Activated effector memory CD4-positive, alpha-beta T cell treated with anti-CD3 and anti-CD28 coated beads, Interleukin-2, amount 50 U/mL, for 16 hours (primary cell): ENCODE measurements around the gene COX11.

ENCODE experiments used
- DNase-seq: peaks from one replicate; pipeline ENCODE4 v3.0.0-alpha.2; 2020

COX11 gene

DNA sequence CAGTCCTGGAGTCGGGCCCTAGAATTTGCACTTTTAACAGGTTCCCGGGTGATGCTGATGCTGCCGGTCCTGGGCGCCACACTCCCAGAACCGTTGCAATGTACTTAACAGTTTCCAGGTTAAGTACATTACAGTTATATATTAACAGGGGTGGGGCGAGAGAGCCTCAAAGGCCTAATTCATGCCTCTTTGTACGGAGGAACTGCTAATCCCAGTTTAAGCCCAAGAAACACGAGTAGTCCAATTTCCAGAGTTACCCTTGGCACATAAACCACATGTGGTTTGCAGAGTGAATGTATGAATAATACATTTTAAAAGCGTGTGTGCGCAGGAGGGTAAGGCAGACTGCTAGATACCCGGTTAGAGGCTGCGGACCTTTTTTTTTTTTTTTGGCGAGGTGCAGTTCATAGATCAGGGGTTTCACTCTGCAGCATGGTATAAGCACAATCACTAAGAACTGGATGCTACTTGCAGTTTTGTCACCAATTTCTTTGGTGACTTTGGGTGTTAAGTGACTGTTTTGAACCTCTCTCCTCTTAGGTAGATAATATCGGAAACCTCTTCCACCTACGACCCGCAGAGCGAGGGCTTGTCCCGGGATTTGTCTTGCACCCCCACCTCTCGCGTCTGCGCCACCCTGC lies 713 bp downstream of the COX11 start:
- no peak for DNase-seq

GRCh38 chr17:54956791-54957190 lies 11.7 kb downstream of the COX11 start:
- DNase-seq, result no peak

DNA sequence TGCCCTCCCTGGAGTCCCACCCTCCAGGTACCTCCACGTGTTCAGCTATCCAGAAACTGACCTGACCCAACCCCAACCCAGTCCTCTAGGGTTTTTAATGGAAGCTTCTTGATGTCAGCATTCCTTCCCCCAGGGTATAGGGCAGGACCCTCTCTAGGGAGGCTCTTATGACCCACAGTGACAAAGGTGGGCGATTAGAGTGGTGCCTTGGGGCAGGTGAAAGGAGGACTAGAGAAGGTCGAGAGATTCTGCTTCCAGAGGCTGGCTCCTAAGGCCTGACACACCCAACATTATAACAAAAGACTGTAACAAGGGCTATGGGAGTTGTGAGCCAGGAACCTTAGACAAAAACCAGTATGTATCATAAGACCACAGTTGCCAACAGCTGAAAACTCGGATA lies 17.2 kb downstream of the COX11 start:
- DNase-seq, result no peak

- no peak for DNase-seq
Observed at GRCh38 chr17:54950116-54950515, 18.3 kb downstream of the COX11 start.

DNA sequence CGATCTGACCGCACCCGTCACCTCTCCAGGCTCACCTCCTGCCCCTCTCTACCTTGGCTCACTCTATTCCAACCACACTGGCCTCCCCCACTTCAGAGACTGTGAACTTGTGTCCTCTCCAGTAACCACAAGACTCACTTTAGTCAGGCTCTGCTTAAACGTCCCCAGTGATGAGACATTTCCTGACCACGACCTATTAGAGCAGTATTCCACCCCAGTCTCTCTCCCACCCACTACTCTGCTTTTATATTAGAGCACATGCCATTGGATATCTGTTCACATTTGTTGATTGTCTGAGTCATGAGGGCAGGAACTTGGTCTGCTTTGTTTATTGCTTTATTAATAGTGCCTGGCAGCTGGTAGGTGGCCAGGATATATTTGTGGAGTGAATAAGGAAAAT lies 20.1 kb downstream of the COX11 start:
- no peak for DNase-seq

DNA sequence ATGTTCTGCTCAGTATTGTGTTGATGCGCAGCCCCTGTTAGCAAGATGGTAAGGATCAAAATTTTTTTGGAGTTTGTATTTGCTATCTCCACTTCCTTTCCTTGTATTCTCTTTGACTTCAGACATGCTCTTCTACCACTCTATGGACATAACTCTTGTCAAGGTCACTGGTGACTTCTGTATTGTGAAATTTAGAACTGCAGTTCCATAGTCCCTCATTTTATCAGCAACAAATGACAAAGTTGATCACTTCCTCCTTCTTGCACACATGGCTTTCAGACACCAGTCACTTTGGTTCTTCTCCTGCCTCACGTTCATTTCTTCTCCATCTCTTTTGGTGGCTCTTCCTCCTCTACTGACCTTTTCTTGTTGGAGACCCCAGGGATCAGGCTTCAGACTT lies 21.1 kb downstream of the COX11 start:
- DNase-seq, result no peak

GRCh38 chr17:54945671-54946070 lies 22.8 kb downstream of the COX11 start:
- DNase-seq, result no peak

DNA sequence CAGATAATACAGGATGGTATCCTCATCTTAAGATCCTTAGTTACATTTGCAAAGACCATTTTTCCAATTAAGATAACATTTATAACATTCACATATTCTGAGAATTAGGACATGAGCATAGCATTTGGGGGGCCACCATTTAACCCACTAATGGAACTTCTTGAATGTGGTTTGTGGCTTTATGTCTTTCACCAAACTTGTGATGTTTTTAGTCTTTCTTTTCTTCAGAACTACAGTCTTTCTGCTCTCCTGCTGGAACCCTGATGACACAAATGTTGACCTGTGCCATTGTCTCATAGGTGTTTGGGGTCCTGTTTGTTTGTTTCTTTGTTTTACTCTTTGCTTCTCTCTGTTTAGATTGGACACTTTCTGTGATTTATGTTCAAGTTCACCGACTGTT lies 23.2 kb downstream of the COX11 start:
- DNase-seq, result no peak

- DNase-seq, result no peak
Observed at GRCh38 chr17:54944796-54945195, 23.7 kb downstream of the COX11 start.

GRCh38 chr17:54941285-54941684 lies 27.2 kb downstream of the COX11 start:
- DNase-seq, result no peak

- DNase-seq, result no peak
Observed at GRCh38 chr17:54937426-54937825, 31.0 kb downstream of the COX11 start.

DNA sequence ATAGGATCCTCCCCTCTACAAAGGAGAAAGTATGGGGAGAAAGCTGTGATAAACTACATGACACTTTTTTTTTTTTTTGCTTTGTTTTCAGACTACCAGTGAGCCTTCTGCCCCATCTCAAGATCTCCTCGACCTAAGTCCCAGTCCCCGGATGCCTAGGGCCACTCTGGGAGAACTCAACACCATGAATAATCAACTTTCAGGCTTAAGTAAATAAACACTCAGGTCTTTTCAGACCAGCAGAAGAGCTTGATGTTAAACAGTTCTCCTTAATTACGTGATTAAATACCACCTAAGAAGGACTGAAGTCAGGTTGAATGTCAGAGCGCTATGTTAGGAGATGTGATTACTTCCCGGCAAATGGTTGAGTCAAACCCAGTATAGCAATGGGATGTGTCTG lies 31.4 kb downstream of the COX11 start:
- no peak for DNase-seq

DNA sequence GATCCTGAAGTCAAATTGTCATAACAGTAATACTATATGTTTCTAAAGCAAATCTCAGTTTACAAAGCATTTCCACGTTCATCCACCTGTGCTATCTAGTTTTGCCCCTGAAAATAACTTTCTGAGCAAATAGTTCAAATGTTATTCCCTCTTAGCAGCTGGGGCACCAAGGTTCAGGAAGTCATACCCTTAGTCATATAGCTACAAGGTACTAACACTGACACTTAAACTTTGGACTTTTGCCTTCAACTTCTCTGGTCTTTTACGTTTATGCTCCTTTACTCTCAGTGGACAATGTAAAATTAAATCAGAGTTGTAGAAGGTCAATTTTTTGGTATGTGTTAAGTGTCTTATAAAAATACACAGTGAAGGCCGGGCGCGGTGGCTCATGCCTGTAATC lies 33.0 kb downstream of the COX11 start:
- no peak for DNase-seq

DNA sequence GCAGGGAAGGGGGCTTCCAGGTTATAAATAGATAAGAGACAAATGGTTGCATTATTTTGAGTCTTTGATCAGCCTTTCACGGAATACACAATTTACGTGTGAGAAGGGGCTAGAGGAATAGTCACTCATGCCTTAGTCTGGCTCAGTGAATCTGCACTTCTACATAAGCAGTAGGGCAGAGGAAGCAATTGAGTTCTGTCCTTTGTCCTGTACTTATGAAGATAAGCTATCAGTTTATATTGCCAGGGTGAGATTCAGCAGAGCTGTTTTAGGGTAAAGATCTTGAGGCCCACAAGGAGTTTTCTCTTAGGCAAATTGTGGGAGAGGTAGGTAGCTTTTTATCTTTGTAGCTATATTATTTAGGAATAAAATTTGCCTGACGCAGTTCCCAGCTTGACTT lies 34.5 kb downstream of the COX11 start:
- DNase-seq, result no peak

- no peak for DNase-seq
Observed at GRCh38 chr17:54932711-54933110, 35.7 kb downstream of the COX11 start.

DNA sequence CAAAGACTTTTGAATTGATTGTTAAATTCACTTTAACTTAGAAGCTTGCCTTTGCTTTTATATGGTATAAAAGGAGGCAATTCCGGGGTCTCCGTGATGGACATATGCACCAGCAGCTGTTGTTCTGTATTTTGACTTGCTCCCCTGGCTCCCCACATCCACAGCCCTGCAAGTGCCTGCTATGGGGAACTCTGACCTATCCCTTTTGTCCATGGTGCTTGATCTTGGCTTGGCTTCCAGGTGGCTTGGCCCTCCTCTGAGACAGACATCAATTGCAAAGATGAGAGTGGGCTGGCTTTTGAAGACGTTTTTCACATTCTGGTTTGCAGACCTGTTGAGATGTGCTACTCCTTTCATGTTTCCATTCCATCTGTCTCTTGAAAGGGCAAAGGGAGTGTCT lies 40.9 kb downstream of the COX11 start:
- DNase-seq, result no peak

- no peak for DNase-seq
Observed at GRCh38 chr17:54924405-54924804, 44.0 kb downstream of the COX11 start.

- DNase-seq, result no peak
Observed at GRCh38 chr17:54920819-54921218, 47.6 kb downstream of the COX11 start.

- no peak for DNase-seq
Observed at GRCh38 chr17:54919425-54919824, 49.0 kb downstream of the COX11 start.

DNA sequence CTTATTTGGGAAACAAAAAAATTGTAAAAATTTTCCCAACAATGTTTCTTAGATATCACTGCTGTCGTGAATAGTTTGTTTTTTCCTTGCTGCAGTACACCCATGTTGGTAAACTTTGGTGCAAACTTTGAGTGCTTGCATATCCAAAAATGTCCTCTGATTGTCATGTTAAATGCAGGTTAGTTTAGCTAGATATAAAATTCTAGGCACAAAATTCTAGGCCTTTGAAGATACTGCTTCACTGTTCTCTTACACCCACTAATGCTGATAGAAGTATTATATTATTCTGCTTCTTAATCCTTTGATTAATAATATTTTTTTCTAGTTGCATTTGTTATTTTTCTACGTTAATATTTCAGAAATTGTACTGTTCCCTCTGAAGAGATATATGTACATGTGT lies 51.7 kb downstream of the COX11 start:
- DNase-seq, result no peak
